Hypothalamus (tissue), 51 donors: ENCODE measurements around the gene CCHCR1.
"Not testable (repeated sequence)": the region's sequence is repeated elsewhere in the genome, so short reads cannot be mapped to it uniquely, and the experiment has no call there.

ENCODE experiments used
- DNase-seq, 51 donors: peaks; one replicate each; lab custom pipeline; 2025; lab: John Stamatoyannopoulos, UW

The CCHCR1 gene, protein sequence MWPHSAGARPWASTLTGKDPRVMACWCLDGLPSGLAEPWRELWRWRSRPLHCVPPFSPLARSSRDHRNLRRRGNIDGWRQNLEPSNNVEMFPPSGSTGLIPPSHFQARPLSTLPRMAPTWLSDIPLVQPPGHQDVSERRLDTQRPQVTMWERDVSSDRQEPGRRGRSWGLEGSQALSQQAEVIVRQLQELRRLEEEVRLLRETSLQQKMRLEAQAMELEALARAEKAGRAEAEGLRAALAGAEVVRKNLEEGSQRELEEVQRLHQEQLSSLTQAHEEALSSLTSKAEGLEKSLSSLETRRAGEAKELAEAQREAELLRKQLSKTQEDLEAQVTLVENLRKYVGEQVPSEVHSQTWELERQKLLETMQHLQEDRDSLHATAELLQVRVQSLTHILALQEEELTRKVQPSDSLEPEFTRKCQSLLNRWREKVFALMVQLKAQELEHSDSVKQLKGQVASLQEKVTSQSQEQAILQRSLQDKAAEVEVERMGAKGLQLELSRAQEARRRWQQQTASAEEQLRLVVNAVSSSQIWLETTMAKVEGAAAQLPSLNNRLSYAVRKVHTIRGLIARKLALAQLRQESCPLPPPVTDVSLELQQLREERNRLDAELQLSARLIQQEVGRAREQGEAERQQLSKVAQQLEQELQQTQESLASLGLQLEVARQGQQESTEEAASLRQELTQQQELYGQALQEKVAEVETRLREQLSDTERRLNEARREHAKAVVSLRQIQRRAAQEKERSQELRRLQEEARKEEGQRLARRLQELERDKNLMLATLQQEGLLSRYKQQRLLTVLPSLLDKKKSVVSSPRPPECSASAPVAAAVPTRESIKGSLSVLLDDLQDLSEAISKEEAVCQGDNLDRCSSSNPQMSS

GRCh38 chr6:31157513-31158139 is at the start of gene CCHCR1:
Gene CCHCR1 (minus strand): TSS chr6:31157802. CDS start chr6:31157600, 202 bp downstream.
- no peak for DNase-seq

DNA sequence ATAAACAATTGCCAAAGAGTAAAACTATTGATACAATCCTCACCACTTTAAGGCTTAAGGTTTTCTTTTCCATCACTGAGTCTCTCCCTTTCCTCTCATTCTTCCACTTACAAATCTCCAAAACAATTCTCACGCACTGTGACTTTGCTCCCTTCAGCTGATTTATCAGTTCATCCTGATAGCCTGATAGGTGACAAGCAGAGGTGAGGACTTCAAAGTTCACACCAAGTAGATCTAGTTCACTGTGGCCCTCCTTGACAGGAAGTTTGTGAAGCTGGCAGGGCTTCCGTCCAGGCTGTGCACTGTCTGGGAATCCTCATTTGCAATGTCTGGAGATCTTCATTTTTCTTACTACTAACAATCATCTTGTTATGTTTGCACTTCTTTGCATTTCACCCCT is 48.0 kb upstream of the CCHCR1 start:
- no peak for DNase-seq

- no peak for DNase-seq
These were observed 47.1 kb upstream of the CCHCR1 start for GRCh38 chr6:31204751-31205145.

GRCh38 chr6:31203345-31203979 is 45.9 kb upstream of the CCHCR1 start:
- DNase-seq = peak in 1 of 51 donors; percentile 31

GRCh38 chr6:31202259-31203166 is 44.9 kb upstream of the CCHCR1 start:
- no peak for DNase-seq

DNA sequence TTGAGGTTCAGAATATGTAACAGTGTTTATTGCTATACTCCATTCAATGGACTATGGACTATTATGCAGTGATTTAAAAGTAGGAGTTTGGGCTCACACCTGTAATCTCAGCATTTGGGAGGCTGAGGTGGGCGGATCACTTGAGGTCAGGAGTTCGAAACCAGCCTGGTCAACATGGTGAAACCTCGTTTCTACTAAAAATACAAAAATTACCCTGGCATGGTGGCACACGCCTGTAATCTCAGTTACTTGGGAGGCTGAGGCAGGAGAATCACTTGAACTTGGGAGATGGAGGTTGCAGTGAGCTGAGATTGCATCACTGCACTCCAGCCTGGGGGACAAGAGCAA is 41.5 kb upstream of the CCHCR1 start:
- DNase-seq = not testable (repeated sequence)

GRCh38 chr6:31197559-31198305 is 40.1 kb upstream of the CCHCR1 start:
- peak in 50 of 51 donors; percentile 33 to 89 (median 76) for DNase-seq

DNA sequence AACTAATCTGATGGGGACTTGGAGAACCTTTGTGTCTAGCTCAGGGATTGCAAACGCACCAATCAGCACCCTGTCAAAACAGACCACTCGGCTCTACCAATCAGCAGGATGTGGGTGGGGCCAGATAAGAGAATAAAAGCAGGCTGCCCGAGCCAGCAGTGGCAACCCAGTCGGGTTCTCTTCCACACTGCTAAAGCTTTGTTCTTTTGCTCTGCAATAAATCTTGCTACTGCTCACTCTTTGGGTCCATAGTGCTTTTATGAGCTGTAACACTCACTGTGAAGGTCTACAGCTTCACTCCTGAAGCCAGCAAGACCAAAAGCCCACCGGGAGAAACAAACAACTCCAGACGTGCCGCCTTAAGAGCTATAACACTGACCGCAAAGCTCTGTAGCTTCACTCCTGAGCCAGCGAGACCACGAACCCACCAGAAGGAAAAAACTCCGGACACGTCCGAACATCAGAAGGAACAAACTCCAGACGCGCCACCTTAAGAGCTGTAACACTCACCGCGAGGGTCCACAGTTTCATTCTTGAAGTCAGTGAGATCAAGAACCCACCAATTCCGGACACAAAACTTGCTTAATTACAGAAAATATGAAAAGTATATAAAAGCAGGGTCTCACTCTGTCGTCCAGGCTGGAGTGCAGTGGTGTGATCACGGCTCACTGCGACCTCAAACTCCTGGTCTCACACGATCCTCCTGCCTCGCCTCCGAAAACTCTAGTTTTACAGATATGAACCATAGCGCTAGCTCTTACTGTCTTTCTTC is 38.8 kb upstream of the CCHCR1 start:
- not testable (repeated sequence) for DNase-seq

GRCh38 chr6:31195308-31195979 is 37.8 kb upstream of the CCHCR1 start:
- not testable (repeated sequence) for DNase-seq

DNA sequence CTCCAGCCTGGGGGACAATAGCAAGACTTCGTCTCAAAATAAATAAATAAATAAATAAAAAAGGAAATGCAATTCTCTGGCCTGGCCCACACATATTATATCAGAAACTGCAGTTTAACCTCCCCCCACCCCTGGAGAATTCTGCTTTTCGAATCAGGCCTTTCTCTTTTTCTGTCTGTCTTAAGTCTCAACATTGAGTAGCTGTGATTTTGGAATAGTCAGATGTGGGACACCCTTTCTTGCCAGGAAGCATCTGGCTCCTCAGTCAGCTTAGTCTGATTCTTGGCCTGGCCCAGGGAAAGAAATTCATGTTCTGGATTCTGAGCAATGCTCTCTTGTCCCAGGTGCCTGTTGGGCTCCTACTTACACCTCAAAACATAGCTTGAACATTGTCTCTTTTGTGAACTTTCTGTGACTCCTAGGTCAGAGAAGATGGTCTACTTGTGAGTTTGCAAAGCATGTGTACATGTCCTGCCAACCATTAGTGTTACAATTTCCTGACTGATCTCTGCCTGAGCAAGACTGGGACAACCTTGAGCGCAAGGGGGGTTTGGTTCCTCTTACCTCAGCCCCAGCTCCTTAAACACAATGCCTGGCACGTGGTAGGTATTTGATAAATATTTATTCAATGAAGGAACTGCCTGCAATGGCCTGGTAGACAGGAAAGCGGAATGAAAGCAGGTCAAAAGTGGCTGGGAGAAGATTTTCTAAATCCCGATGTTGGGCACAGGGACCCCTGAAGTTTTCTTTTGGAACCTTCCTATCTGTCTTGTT is 36.6 kb upstream of the CCHCR1 start:
- DNase-seq = no peak

- no peak for DNase-seq
These were observed 35.6 kb upstream of the CCHCR1 start for GRCh38 chr6:31193206-31193605.

DNA sequence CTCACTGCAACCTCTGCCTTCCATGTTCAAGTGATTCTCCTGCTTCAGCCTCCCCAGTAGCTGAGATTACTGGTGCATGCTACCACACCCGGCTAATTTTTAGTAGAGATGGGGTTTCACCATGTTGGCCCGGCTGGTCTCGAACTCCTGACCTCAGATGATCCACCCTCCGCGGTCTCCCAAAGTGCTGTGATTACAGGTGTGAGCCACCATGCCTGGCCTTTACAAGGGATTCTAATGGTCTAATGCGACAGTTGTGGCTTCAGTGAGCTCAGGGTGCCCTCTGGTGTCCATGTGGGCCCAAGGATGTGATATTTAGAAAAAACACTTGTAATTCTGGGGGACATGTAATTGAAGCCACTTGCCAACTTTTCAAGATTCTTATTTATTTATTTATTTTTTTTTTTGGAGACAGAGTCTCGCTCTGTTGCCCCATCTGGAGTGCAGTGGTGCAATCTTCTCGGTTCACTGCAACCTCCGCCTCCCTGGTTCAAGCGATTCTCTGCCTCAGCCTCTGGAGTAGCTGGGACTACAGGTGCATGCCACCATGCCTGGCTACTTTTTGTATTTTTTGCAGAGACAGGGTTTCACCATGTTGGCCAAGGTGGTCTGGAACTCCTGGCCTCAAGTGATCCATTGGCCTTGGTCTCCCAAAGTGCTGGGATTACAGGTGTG is 35.0 kb upstream of the CCHCR1 start:
- peak in 31 of 51 donors; percentile 2 to 75 (median 40) for DNase-seq

GRCh38 chr6:31190488-31190887 is 32.9 kb upstream of the CCHCR1 start:
- DNase-seq = no peak

- DNase-seq = not testable (repeated sequence)
These were observed 31.6 kb upstream of the CCHCR1 start for GRCh38 chr6:31189223-31189622.

DNA sequence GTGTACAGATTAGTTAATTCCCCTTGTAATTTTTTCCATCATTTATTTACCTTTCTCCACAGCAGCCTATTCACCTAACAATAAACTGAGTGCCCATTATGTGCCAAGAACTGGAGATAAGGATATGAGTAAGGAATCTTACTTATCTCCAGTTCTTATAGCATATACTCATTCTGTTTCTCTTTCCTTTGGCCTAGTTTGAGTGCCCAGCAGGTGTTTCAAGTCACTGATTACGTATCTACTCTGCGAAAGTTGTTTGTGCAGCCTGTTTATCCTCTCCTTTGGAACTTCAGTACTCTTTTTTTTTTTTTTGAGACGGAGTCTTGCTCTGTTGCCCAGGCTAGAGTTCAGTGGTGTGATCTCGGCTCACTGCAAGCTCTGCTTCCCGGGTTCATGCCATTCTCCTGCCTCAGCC is 30.2 kb upstream of the CCHCR1 start:
- DNase-seq = no peak

DNA sequence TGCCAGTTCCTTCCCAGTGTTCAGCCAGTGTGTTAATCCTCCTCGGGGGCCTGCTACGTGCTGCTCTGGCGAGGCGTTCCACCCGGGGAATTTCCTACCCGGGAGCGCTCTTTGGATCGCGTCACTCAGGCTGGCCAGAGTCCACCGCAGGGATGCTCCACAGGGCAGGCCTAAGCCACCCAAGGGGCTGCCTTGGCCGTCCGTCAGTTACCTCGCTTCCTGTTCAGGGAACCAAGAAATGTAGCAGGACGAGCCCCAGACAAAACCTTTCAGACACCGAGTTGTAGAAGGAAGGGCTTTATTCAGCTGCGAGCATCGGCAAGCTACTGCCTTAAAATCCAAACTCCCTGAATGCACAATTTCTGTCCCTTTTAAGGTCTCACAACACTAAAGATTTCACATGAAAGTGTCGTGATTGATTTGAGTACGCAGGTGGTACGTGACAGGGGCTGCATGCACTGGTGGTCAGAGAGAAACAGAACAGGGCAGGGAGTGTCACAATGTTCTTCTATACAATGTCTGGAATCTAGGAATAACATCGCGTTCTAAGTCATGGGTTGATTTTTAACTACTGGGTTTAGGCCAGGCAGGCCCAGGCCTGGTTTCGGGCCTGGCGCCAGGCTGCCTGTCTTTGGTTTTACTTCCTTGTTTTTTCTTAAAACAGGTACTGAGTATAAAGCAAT is 28.6 kb upstream of the CCHCR1 start:
- peak in 2 of 51 donors; percentile 38 to 47 for DNase-seq
